NCI-H2081 (cell line): ENCODE results near the gene XKR7.

ENCODE experiments used
- DNase-seq, 2 experiments: peaks; one replicate each; lab custom pipeline; 2025; lab: John Stamatoyannopoulos, UW

Gene XKR7

GRCh38 chr20:31943052-31943471, 24.9 kb upstream of the XKR7 start:
- peak; percentile 15 to 27 for DNase-seq

GRCh38 chr20:31945319-31945718, 22.6 kb upstream of the XKR7 start:
- no peak for DNase-seq

- DNase-seq, result no peak
Measured at GRCh38 chr20:31945785-31946184, 22.2 kb upstream of the XKR7 start.

GRCh38 chr20:31948008-31948407, 19.9 kb upstream of the XKR7 start:
- no peak for DNase-seq

GRCh38 chr20:31949877-31950646, 17.9 kb upstream of the XKR7 start:
- no peak for DNase-seq

GRCh38 chr20:31951203-31951529, 16.8 kb upstream of the XKR7 start:
- DNase-seq, result no peak

- DNase-seq, result peak; percentile 95 to 96
Measured at GRCh38 chr20:31951530-31952453, 16.2 kb upstream of the XKR7 start, which contains the start of gene PDRG1. TSS of gene PDRG1 (minus strand) at chr20:31952046. CDS start at chr20:31951961, 85 bp downstream.

GRCh38 chr20:31953556-31954148, 14.3 kb upstream of the XKR7 start:
- DNase-seq, result no peak

GRCh38 chr20:31954500-31954899, 13.5 kb upstream of the XKR7 start:
- DNase-seq, result no peak

- DNase-seq, result no peak
Measured at GRCh38 chr20:31956556-31957526, 11.1 kb upstream of the XKR7 start.

- DNase-seq, result no peak
Measured at GRCh38 chr20:31962761-31963160, 5.2 kb upstream of the XKR7 start.

- DNase-seq, result no peak
Measured at GRCh38 chr20:31963889-31964288, 4.1 kb upstream of the XKR7 start.

- DNase-seq, result no peak
Measured at GRCh38 chr20:31966991-31967655, 828 bp upstream of the XKR7 start.

- peak in 1 of 2 experiments; percentile 19 for DNase-seq
Measured at GRCh38 chr20:31968291-31969126, 558 bp downstream of the XKR7 start.

GRCh38 chr20:31969991-31970390, 2.0 kb downstream of the XKR7 start:
- DNase-seq, result no peak

- no peak for DNase-seq
Measured at GRCh38 chr20:31972471-31973021, 4.6 kb downstream of the XKR7 start.

- DNase-seq, result no peak
Measured at GRCh38 chr20:31974296-31974695, 6.3 kb downstream of the XKR7 start.

- no peak for DNase-seq
Measured at GRCh38 chr20:31974951-31975487, 7.1 kb downstream of the XKR7 start.

GRCh38 chr20:31975874-31976273, 7.9 kb downstream of the XKR7 start:
- no peak for DNase-seq
